ENCODE results near the gene DUSP15. TPM values are rescaled to one million over a fixed set of nuclear protein-coding genes. Genes with fewer than 3 reads are reported as not detected.
"Not testable (repeated sequence)": the region's sequence is repeated elsewhere in the genome, so short reads cannot be mapped to it uniquely, and the experiment has no call there.

Gene DUSP15
- total RNA-seq, 2 experiments from 2014 or later: not detected

DNA sequence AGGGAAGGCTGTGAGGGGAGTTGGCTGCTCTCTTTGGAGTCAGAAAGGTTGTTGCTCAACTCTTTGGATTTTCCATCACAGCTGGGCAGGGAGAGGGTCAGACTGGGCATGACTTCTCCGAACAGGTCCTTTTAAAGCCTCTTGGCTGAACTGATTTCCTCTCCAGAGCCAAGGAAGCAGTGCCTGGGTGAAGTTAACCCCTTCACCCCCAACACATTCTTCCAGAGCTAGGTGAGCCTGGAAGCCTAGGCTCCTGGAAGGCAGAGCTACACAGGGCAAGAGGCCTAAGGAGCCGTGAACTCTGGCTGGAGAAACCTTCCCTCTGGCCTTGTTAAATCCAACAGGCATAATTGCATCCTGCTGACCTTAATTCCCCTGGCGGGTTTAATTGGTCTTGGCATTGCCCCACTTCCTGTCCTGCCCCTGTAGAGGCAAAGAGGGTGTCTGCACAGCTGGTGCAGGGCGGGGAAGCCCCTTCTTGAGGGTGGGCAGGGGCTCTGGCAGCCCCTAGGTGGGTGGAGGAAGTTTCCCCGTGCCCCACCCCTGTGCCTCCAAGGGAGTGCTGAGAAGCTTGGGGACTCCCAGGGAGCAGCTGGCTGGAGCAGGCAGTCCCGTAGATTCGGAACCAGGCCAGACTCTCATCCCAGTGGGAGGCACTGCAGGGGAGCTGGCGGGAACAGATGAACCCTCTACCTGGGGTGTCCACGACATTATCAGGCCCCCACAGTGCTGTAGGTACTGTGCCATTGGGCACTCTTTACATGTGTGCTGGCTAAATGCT is 54.7 kb downstream of the DUSP15 start:
- POLR2A ChIA-PET: no interaction called here
- CTCF ChIA-PET: interaction anchor here (1.0 to 3.9 kb wide), 4 partner anchors 8 to 31 kb away, joined by 4 to 15 read pairs (median 8); no protein-coding TSS in a partner anchor

DNA sequence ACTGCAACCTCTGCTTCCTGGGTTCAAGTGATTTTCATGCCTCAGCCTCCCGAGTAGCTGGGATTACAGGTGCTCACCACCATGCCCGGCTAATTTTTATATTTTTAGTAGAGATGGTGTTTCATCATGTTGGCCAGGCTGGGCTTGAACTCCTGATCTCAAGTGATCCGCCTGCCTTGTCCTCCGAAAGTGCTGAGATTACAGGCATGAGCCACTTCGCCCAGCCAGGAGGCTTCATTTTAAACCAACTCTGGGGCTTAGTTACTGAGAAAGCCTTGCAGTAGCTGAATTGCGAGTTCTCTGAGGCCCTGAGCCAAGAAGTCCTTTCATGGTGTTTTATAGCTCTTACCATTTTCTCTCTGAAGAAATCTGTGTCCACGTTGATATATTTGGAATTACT is 56.2 kb downstream of the DUSP15 start:
- H3K36me3 Mint-ChIP-seq (ENCODE audit: low read depth); intact Hi-C loops (cut with micrococcal nuclease); H3K4me3 Mint-ChIP-seq; H3K4me1 Mint-ChIP-seq (ENCODE audit: low read depth); H3K27ac Mint-ChIP-seq; DNase-seq; ATAC-seq; H3K9me3 Mint-ChIP-seq; H3K27me3 Mint-ChIP-seq: not testable (repeated sequence)
- CTCF ChIA-PET: interaction anchor here (0.8 to 3.9 kb wide), 5 partner anchors 8 to 218 kb away, joined by 3 to 15 read pairs (median 5); no protein-coding TSS in a partner anchor
- POLR2A ChIA-PET: interaction anchor here (1.0 kb wide), 1 partner anchor 68 kb away, joined by 3 read pairs; no protein-coding TSS in a partner anchor

More for the DNA sequence above, 54.7 kb downstream of the DUSP15 start:
- ATAC-seq (no peak), DNase-seq (no peak)
- no peak overlapping the region for H3K4me3 Mint-ChIP-seq
- TF ChIP-seq, protein P1, sequence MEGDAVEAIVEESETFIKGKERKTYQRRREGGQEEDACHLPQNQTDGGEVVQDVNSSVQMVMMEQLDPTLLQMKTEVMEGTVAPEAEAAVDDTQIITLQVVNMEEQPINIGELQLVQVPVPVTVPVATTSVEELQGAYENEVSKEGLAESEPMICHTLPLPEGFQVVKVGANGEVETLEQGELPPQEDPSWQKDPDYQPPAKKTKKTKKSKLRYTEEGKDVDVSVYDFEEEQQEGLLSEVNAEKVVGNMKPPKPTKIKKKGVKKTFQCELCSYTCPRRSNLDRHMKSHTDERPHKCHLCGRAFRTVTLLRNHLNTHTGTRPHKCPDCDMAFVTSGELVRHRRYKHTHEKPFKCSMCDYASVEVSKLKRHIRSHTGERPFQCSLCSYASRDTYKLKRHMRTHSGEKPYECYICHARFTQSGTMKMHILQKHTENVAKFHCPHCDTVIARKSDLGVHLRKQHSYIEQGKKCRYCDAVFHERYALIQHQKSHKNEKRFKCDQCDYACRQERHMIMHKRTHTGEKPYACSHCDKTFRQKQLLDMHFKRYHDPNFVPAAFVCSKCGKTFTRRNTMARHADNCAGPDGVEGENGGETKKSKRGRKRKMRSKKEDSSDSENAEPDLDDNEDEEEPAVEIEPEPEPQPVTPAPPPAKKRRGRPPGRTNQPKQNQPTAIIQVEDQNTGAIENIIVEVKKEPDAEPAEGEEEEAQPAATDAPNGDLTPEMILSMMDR (IDR thresholded peaks at IDR 0.05): no peak
- intact Hi-C loops (cut with micrococcal nuclease): no loop called here
- H3K27ac Mint-ChIP-seq: no peak overlapping the region
- no peaks in the 10 kb centered on the region for H3K4me1 Mint-ChIP-seq (ENCODE audit: low read depth)
- H3K36me3 Mint-ChIP-seq (ENCODE audit: low read depth): no peaks in the 10 kb centered on the region
- no peaks in the 10 kb centered on the region for H3K27me3 Mint-ChIP-seq
- no peaks in the 10 kb centered on the region for H3K9me3 Mint-ChIP-seq

DNA sequence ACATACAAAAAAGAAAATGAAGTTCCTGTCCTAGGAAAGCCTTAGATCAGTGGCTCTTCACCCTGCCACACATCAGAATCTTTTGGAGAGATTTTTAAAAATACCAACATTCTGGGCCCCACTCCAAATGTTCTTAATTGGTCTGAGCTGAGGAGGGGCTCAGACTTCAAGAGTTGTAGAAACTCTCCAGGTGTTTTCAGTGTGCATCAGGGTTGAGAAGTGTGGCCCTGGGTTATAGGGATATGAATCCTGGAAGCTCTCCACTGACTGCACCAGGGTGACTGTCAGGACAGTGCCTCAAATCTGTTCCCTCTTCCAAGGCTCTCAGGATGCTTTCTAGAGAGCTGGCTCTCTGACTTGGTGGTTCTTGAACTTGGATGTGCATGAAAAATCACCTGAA is 56.7 kb downstream of the DUSP15 start:
- ChIA-PET CTCF (interaction anchor here (0.8 to 3.9 kb wide), 5 partner anchors 9 to 218 kb away, joined by 3 to 15 read pairs (median 5); no protein-coding TSS in a partner anchor), POLR2A (interaction anchor here (1.0 kb wide), 1 partner anchor 67 kb away, joined by 3 read pairs; no protein-coding TSS in a partner anchor)
- TF ChIP-seq, protein P1 (IDR thresholded peaks at IDR 0.05): no peak
- no peaks in the 10 kb centered on the region for H3K36me3 Mint-ChIP-seq (ENCODE audit: low read depth)
- H3K27me3 Mint-ChIP-seq: no peaks in the 10 kb centered on the region
- no peaks in the 10 kb centered on the region for H3K4me1 Mint-ChIP-seq (ENCODE audit: low read depth)
- no peak overlapping the region for H3K27ac Mint-ChIP-seq
- DNase-seq: no peak
- no peak overlapping the region for H3K4me3 Mint-ChIP-seq
- H3K9me3 Mint-ChIP-seq: no peaks in the 10 kb centered on the region
- intact Hi-C loops (cut with micrococcal nuclease): no loop called here
- no peak for ATAC-seq

DNA sequence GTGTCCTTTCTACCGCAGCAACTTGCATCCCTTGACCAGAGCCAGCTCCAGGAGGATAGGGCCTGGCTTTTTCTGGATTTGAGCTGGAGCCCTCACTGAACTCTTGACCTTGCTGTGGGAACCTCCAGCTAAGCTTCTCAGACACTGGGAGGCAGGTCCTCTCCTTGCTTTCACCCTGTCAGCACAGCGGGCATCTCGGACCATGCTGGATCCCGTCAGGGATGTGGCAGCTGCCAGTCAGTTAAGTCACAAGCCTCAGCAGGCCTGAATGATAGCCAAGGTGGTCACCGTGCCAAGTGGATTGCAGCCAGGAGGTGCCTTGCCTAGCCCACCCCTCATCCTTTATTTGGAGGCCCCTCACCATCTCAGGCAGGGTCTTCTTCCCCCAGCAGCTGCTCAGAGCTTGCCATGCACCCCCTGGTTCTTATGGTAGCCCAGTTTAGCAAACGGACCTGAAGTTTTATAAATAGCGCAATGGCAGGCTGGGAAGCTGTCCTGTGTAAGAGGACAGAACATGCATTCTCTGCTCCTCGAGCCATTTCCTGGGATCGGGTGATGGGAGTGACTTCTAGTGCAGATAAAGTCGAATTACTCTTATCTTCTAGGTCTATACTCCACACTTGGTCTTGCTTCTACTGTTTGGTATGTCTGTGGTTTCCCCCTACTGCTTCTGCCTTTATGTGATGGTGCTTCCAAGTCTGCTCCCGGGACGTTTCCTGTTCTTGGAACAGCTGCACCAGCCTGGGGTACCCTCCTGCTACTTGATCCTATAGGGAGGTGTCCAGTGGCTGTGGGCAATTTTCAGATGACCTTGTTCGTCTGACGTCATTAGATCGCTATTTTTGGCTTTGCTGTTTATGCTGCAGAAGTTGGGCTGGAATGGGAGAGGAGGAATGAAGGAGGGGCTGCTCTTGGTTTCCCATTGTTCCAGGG is 58.3 kb downstream of the DUSP15 start:
- TF ChIP-seq, protein P1 (IDR thresholded peaks at IDR 0.05): no peak
- H3K4me1 Mint-ChIP-seq (ENCODE audit: low read depth): no peaks in the 10 kb centered on the region
- DNase-seq: no peak
- no peak for ATAC-seq
- no peaks in the 10 kb centered on the region for H3K27me3 Mint-ChIP-seq
- intact Hi-C loops (cut with micrococcal nuclease): no loop called here
- H3K9me3 Mint-ChIP-seq: no peaks in the 10 kb centered on the region
- no peak overlapping the region for H3K27ac Mint-ChIP-seq
- POLR2A ChIA-PET: no interaction called here
- no peaks in the 10 kb centered on the region for H3K36me3 Mint-ChIP-seq (ENCODE audit: low read depth)
- H3K4me3 Mint-ChIP-seq: no peak overlapping the region
- CTCF ChIA-PET: interaction anchor here (6.6 kb wide), 1 partner anchor 10 kb away, joined by 32 read pairs; no protein-coding TSS in a partner anchor

DNA sequence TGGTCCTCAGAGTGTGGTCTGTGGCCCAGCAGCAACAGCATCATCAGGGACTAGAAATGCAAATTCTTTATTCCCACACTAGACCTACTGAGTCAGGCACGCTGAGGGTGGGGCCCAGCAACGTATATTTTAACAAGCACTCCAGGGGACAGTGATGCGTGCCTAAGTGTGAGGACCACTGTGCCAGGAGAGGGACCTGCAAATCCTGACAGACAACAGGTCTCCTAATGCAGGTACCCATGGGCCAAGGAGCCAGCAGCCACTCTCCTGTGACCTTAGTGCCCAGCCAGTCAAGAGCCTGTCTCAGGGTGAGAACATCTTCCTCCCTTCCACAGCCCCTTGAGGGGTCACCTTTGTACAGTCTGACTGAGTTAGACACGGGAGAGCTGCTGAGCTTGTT is 59.1 kb downstream of the DUSP15 start:
- no peak for ATAC-seq
- POLR2A ChIA-PET: no interaction called here
- Mint-ChIP-seq H3K9me3 (no peaks in the 10 kb centered on the region), H3K4me1 (ENCODE audit: low read depth) (no peaks in the 10 kb centered on the region), H3K27me3 (no peaks in the 10 kb centered on the region), H3K27ac (no peak overlapping the region), H3K4me3 (no peak overlapping the region), H3K36me3 (ENCODE audit: low read depth) (peaks cover under 1% of the 10 kb centered on the region)
- intact Hi-C loops (cut with micrococcal nuclease): no loop called here
- DNase-seq: no peak
- TF ChIP-seq, protein P1 (IDR thresholded peaks at IDR 0.05): no peak
- CTCF ChIA-PET: interaction anchor here (6.6 kb wide), 1 partner anchor 11 kb away, joined by 32 read pairs; no protein-coding TSS in a partner anchor

All from activated CD8-positive, alpha-beta T cell treated with anti-CD3 and anti-CD28 coated beads for 36 hours (primary cell).